Urinary bladder (tissue), 4 donors: ENCODE data around the gene RHNO1. TPM values are rescaled to one million over a fixed set of nuclear protein-coding genes. Genes with fewer than 3 reads are reported as not detected.

Experiments
- DNase-seq: peaks from one replicate; pipeline ENCODE4 v3.0.0-alpha.2; 2015; ENCODE audit errors: extremely low spot score
- H3K27ac ChIP-seq: one replicate; pipeline ENCODE4 v1.5.1; 2013; ENCODE audit warnings: low read depth, mild to moderate bottlenecking, moderate library complexity
- H3K36me3 ChIP-seq: one replicate; pipeline ENCODE4 v1.6.1; 2013; ENCODE audit warnings: mild to moderate bottlenecking, moderate library complexity; ENCODE audit not compliant: insufficient read depth
- H3K4me1 ChIP-seq: one replicate; pipeline ENCODE4 v1.6.1; 2013; ENCODE audit warnings: mild to moderate bottlenecking, moderate library complexity; ENCODE audit not compliant: insufficient read depth
- H3K4me3 ChIP-seq: one replicate; pipeline ENCODE4 v1.5.1; 2013; ENCODE audit warnings: low read depth, low read length
- WGBS: extraction: QIAGEN DNeasy Blood & Tissue Kit; methylation state at CpG from one replicate; pipeline ENCODE4 v1.1.7; 2013; 5-methylcytosine and 5-hydroxymethylcytosine counted together
- polyA plus RNA-seq: library from polyadenylated mRNA; stranded (reverse); fragments of 200-250 nt; gene quantifications from one replicate; pipeline ENCODE4 v1.2.3, GENCODE V29; 2013
- total RNA-seq: library from RNA; depleted of rRNA; stranded (reverse); fragments of >200 nt; gene quantifications from one replicate; pipeline ENCODE4 v1.2.3, GENCODE V29; 2014
- donor health status: healthy with polysubstance abuse.
- donor health status: healthy.

The RHNO1 gene, protein sequence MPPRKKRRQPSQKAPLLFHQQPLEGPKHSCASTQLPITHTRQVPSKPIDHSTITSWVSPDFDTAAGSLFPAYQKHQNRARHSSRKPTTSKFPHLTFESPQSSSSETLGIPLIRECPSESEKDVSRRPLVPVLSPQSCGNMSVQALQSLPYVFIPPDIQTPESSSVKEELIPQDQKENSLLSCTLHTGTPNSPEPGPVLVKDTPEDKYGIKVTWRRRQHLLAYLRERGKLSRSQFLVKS
- total RNA-seq = 27.4 TPM
- polyA plus RNA-seq = 12.0 TPM

DNA sequence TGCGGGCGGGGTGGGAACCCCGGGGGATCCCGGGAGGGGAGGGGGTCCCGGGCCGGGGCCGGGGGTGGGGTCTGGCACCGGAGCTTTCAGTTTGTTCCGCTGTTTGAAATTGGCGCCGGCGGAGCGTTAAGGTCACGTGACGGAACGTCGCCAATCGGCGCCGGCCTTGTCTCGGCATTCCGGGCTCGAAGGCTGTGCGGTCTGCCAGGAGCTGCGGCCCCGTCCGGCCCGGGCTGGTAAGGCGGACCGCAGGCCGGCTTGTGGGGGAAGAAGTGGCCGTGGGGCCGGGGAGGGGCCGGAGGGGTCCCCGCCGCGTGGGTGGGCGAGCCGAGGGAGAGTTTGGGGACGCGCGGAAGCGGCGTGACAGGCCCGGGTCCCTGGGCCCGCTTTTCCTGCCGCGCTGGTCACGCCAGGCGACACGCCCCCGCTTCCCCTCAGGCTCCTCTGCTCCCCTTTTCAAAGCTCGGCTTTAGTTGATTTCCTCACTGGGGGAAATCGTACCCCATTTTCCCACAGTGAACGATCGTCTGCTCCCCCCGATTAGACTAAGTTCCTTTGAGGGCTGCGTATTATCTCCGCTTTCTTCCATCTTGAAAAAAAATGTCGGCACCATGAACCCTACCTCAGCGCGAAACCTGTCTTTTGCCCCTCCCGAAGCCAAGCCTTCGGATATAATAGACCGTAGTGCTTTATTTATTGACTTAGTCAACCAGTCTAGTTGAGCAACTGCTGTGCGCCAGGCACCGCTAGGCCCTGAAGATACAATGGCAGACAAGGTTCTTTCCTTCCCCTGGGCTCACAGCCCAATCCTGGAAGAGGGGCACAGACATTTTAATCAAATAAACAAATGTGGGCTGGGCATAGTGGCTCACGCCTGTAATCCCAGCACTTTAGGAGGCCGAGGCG is at the start of gene RHNO1, which contains the start of gene FOXM1:
Gene RHNO1 (plus strand): TSS at position 177 of the 906 bp plus-strand sequence. CDS start 8,144 bp downstream, outside the sequence.
Gene FOXM1 (minus strand): TSS at position 128 of the 906 bp plus-strand sequence. CDS start 2,696 bp downstream, outside the sequence.
- peaks cover 2% of the 10 kb centered on the region for H3K4me1 ChIP-seq
- H3K36me3 ChIP-seq = no peaks in the 10 kb centered on the region
- peak within 1 kb of the TSS; percentile 95 for H3K27ac ChIP-seq
- DNase-seq = peak; percentile 76
- under 1% methylated on average over 70 of the region's 70 CpGs for WGBS
- peak within 1 kb of the TSS; percentile 87 for H3K4me3 ChIP-seq

GRCh38 chr12:2829275-2829674 is 47.7 kb upstream of the RHNO1 start:
- H3K36me3 ChIP-seq = peaks cover 4% of the 10 kb centered on the region
- no peak overlapping the region for H3K4me3 ChIP-seq
- WGBS = 94% methylated on average over 6 of the region's 6 CpGs
- no peak overlapping the region for H3K27ac ChIP-seq
- no peaks in the 10 kb centered on the region for H3K4me1 ChIP-seq
- no peak for DNase-seq

DNA sequence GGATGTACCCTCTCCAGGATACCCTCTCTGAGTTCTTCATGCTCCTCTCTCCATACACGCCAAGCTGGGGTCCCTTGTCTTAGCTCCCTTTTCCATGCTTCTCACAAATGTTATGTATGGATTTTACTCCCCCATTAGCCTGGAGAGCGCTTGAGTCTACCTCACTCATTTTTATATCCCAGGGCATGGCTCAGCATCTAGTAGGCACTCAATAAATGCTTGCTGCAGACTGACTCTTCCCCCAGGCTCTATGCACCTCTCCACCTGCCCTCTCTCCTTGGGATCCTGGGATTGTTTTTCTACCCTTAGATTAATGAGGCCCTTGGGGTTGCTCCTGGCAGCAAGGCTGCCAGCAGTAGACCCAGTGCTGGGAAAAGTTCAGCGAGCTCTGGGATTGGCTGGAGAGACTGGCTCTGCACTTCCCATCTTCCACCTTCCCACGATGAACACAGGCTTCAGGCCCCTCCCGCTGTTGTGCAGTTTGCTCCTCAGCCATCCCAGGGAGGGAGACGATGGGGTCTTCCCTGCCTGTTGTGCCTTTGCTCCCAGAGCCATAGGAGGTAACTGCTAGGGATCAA is 44.4 kb upstream of the RHNO1 start:
- 68% methylated on average over 6 of the region's 6 CpGs for WGBS
- Histone ChIP-seq H3K4me1 (no peaks in the 10 kb centered on the region), H3K27ac (no peak overlapping the region), H3K4me3 (no peak overlapping the region), H3K36me3 (no peaks in the 10 kb centered on the region)
- DNase-seq = no peak

- no peaks in the 10 kb centered on the region for H3K4me1 ChIP-seq
- H3K27ac ChIP-seq = no peak overlapping the region
- H3K36me3 ChIP-seq = no peaks in the 10 kb centered on the region
- 56% methylated on average over 5 of the region's 5 CpGs for WGBS
- no peak for DNase-seq
- no peak overlapping the region for H3K4me3 ChIP-seq
Measured at GRCh38 chr12:2833327-2833726, 43.7 kb upstream of the RHNO1 start.

DNA sequence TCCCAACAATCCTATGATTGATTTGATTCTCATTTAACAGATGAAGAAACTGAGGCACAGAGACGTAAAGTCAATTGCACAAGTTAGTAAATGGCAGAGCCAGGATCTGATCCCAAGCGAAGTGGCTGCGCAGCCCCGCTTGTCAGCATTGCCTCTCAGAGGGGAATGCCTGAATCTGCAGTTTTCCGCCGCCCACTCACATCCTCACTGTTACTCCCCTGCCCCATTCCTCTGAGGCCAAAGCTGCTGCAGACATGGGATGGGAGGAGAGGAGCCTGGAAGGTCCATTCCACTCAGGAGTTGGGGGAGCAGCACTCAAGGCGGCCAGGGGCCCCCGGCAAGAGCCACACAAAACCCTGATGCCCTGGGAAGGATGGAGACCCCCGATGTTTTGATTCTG is 43.2 kb upstream of the RHNO1 start:
- Histone ChIP-seq H3K27ac (no peak overlapping the region), H3K4me1 (no peaks in the 10 kb centered on the region), H3K36me3 (no peaks in the 10 kb centered on the region), H3K4me3 (no peak overlapping the region)
- WGBS = 74% methylated on average over 9 of the region's 9 CpGs
- DNase-seq = no peak

DNA sequence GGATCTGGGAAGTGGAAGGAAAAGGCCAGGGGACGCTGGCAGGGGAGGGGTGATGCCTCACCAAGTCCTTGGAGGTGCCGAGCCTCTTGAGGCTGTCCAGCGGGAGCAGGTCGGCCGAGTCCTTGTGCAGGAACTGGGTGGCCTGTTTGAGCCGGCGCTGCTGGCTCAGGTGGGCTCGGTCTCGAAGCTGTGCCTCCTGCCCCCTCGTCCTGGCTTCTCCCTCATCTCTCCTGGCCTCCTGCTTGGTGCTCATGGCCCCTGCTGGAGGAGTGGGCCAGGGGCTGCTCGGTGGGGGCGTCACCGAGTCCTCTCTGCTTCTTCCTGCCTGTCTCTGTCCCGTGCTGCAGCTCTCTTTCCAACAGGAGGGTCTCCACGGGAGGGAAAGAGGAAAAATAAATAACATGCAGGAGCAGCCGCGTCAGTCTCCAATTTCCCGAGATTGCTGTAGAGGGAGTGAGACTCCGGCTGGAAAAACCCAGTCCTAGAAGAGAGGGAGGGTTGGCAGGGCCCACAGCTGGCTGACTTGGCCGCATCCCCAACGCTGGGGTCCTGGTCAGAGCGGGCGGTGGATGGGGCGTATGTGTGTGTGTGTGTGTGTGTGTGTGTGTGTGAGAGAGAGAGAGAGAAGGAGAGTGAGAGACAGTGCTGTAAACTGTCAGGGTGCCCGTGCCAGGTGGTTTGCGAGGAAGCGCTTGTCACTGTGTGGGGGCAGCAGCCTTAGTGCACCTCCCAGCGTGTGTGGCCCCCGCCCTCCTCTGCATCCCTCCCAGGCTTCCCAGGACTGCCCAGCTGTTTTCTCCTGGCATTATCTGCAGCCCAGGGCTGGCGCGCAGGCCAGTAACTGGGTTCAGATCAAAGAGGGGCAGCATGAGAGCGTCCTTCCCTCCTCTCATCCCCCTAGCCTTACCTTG is 42.2 kb upstream of the RHNO1 start, which contains the start of gene NRIP2:
Gene NRIP2 (minus strand): TSS at position 455 of the 911 bp plus-strand sequence. CDS start 52 bp downstream, at position 403.
- 11% methylated on average over 32 of the region's 32 CpGs for WGBS
- Histone ChIP-seq H3K4me3 (no peak within 1 kb of the TSS), H3K36me3 (peaks cover 2% of the 10 kb centered on the region), H3K4me1 (no peaks in the 10 kb centered on the region), H3K27ac (no peak within 1 kb of the TSS)
- peak; percentile 53 for DNase-seq

GRCh38 chr12:2835691-2836403 is 41.2 kb upstream of the RHNO1 start:
- H3K36me3 ChIP-seq = peaks cover 2% of the 10 kb centered on the region
- H3K4me3 ChIP-seq = no peak overlapping the region
- no peak for DNase-seq
- no peak overlapping the region for H3K27ac ChIP-seq
- no peaks in the 10 kb centered on the region for H3K4me1 ChIP-seq
- WGBS = 50% methylated on average over 4 of the region's 4 CpGs

DNA sequence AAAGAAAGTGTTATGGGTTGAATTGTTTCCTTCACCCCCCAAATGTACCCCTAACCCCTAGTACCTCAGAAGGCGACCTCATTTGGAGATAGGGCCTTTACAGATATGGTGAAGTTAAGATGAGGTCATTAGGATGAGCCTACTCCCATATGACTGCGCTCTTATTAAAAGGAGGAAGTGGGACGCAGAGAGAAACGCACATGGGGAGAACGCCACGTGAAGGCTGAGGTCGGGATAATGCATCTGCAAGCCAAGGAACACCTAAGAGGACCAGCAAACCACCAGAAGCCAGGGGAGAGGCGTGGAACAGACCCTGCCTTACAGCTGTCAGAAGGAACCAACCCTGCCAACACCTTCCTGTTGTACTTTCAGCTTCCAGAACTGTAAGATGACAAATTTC is 40.4 kb upstream of the RHNO1 start:
- H3K36me3 ChIP-seq = peaks cover 2% of the 10 kb centered on the region
- no peak overlapping the region for H3K4me3 ChIP-seq
- DNase-seq = no peak
- no peak overlapping the region for H3K27ac ChIP-seq
- WGBS = 91% methylated on average over 8 of the region's 8 CpGs
- H3K4me1 ChIP-seq = no peaks in the 10 kb centered on the region

DNA sequence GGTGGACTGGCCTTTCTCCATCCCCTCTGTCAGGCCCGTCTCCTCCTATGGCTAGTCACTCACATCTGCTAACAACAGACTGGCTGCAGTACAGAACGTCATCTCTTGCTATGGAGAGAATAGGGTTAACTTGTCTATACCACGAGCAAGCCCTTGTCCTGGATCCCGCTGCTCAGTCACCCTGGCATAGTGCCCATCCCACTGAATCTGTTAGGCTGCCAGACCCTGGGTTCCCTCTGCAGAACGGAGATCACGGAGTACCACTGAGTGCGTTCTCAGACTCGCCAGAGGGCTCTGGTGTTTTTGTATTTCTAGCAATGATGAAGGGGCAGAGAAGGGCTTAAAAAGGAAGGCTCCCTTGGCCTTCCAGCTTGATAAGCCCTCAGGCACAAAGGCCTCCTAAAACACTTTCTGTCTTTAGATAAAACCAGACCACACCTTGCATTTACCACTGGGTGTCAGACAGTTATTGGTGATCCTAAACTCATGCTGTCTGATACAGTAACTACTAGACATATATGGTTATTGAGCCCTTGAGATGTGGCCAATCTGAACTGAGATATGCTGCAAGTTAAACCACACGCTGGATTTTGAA is 35.9 kb upstream of the RHNO1 start:
- 52% methylated on average over 9 of the region's 9 CpGs for WGBS
- no peak overlapping the region for H3K27ac ChIP-seq
- DNase-seq = no peak

DNA sequence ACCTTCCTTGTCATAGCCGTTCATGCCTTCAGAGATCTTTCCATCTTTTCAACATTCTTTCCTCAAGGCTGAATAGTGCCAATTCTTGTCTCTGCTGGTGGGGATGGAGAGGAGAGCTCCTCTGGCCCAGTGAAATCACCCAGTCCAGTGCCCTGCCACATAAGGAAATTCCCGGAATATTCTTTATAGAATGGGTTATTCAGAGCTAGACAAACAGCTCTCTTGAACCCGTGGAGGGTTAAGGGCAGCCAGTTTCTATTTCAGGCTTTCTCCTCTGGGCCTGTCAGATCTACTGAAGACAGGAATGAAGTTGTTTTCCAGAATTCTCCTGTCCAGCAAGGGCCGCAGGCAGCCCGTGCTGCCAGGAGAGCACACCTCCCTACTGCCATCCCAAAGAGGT is 34.1 kb upstream of the RHNO1 start:
- WGBS = 79% methylated on average over 5 of the region's 5 CpGs
- Histone ChIP-seq H3K4me1 (no peaks in the 10 kb centered on the region), H3K27ac (no peak overlapping the region), H3K4me3 (no peak overlapping the region), H3K36me3 (peaks cover 2% of the 10 kb centered on the region)
- DNase-seq = no peak

More for the DNA sequence above, 35.9 kb upstream of the RHNO1 start:
- Histone ChIP-seq H3K36me3 (peaks cover 2% of the 10 kb centered on the region), H3K4me3 (no peak overlapping the region), H3K4me1 (no peaks in the 10 kb centered on the region)

DNA sequence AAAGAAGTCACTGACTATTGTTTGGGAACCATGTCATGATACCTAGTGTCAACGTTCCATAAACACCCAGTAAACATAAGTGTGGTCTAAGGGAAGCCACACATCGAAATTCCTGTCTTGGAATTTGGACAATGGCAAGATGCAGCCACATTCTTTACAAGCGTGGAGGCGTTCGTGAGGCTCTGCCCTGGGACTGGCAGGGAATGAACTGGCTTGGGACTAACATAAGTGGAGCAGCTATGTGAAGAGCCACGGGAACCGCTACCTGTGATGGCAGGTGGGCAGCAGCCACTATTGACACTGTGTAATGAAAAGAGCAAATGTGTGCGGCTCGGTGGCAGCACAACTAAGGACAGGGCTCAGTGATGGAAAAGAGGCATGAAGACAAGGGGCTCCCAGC is 32.2 kb upstream of the RHNO1 start:
- Histone ChIP-seq H3K27ac (no peak overlapping the region), H3K36me3 (peaks cover under 1% of the 10 kb centered on the region), H3K4me1 (no peaks in the 10 kb centered on the region), H3K4me3 (no peak overlapping the region)
- no peak for DNase-seq
- WGBS = 77% methylated on average over 9 of the region's 9 CpGs

DNA sequence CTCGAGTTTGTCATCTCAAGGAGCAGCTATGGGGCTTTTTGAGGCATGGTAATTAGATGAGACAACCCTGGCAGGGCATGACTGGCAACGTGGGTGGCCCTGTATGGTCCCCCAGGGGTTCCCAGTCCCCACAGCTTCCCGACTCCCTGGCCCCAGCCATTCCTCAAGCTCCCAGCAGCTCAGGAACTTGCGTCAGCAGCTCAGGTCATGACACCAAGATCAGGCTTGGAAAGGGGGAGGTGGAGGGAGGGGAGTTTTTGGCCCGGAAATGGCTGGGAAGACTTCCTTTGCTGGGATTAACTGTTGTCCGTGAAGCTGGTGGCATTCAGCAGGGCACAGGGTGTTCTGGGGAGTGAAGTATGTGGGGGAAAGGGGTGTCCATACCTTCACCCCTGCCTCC is 31.7 kb upstream of the RHNO1 start:
- H3K4me1 ChIP-seq = no peaks in the 10 kb centered on the region
- no peaks in the 10 kb centered on the region for H3K36me3 ChIP-seq
- no peak overlapping the region for H3K27ac ChIP-seq
- no peak overlapping the region for H3K4me3 ChIP-seq
- no peak for DNase-seq
- 36% methylated on average over 6 of the region's 6 CpGs for WGBS
